WERI-Rb-1 (cell line): ENCODE data around the gene EHD3.

ENCODE experiments used
- DNase-seq: peaks from one replicate; pipeline ENCODE4 v3.0.0-alpha.2; 2020
- H3K27ac ChIP-seq: fragments of 250-450 bp; sonication (Bioruptor Pico); 2 replicates; pipeline ENCODE4 v1.5.1; 2020; ENCODE audit warnings: mild to moderate bottlenecking, moderate library complexity
- H3K27me3 ChIP-seq: fragments of 250-450 bp; sonication (Bioruptor Pico); 2 replicates; pipeline ENCODE4 v1.5.1; 2021; ENCODE audit warnings: mild to moderate bottlenecking, low read depth, moderate library complexity; ENCODE audit not compliant: insufficient read depth, severe bottlenecking
- H3K36me3 ChIP-seq: fragments of 250-450 bp; sonication (Bioruptor Pico); 2 replicates; pipeline ENCODE4 v1.5.1; 2020; ENCODE audit warnings: mild to moderate bottlenecking, moderate library complexity
- H3K4me3 ChIP-seq: 2 replicates; pipeline ENCODE4 v1.5.1; 2011; ENCODE audit warnings: low read depth, mild to moderate bottlenecking, control low read depth, low read length
- H3K9me3 ChIP-seq: fragments of 250-450 bp; sonication (Bioruptor Pico); 2 replicates; pipeline ENCODE4 v1.5.1; 2021; ENCODE audit warnings: mild to moderate bottlenecking, moderate library complexity; ENCODE audit not compliant: severe bottlenecking
- TF ChIP-seq, protein P1 (sequence below): IDR thresholded peaks from 2 replicates; pipeline ENCODE4 v1.5.1; 2011; ENCODE audit warnings: low read depth, mild to moderate bottlenecking, control low read depth, inconsistent platforms, low read length

The EHD3 gene

DNA sequence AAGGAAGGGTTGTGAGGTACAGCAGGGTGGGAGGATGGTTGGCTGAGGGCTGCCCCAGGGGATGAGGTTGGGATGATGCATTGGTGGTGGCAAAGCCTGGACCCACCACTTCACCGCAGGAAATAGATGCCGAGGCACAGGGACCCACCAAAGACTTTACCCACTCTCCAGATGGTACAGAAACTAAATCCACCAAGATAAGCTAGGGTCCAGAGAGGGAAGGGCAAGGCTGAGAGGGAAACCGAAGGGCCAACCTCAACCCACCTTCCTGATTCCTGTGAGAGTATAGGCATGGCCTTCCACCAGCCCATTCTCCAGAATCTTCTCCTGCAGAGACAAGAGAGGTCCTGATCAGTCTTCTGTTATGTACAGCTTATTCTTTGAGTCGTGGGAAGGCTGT lies 34.7 kb upstream of the EHD3 start:
- no peak overlapping the region for H3K4me3 ChIP-seq
- H3K36me3 ChIP-seq, result no peaks in the 10 kb centered on the region
- no peak for DNase-seq
- no peaks in the 10 kb centered on the region for H3K9me3 ChIP-seq
- H3K27ac ChIP-seq, result no peak overlapping the region
- TF ChIP-seq, protein P1, sequence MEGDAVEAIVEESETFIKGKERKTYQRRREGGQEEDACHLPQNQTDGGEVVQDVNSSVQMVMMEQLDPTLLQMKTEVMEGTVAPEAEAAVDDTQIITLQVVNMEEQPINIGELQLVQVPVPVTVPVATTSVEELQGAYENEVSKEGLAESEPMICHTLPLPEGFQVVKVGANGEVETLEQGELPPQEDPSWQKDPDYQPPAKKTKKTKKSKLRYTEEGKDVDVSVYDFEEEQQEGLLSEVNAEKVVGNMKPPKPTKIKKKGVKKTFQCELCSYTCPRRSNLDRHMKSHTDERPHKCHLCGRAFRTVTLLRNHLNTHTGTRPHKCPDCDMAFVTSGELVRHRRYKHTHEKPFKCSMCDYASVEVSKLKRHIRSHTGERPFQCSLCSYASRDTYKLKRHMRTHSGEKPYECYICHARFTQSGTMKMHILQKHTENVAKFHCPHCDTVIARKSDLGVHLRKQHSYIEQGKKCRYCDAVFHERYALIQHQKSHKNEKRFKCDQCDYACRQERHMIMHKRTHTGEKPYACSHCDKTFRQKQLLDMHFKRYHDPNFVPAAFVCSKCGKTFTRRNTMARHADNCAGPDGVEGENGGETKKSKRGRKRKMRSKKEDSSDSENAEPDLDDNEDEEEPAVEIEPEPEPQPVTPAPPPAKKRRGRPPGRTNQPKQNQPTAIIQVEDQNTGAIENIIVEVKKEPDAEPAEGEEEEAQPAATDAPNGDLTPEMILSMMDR, result no peak
- H3K27me3 ChIP-seq, result no peaks in the 10 kb centered on the region

DNA sequence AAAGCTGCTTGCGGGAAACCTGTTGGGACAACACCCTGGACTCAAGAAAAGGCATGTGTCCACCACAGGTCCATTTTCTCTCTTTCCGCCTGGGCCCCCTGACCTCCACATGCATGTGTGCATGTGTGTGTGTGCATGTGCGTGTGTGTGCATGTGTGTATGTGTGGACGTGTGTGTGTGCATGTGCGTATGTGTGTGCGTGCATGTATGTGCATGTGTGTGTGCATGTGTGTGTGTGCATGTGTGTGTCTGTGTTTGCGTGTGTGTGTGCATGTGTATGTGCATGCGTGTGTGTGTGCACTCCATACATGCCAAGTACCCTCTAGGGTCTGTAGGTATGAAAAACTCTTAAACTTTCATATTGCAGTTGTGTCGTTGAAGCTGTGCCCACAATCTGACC lies 33.0 kb upstream of the EHD3 start:
- Histone ChIP-seq H3K4me3 (no peak overlapping the region), H3K36me3 (no peaks in the 10 kb centered on the region), H3K9me3 (no peaks in the 10 kb centered on the region), H3K27me3 (no peaks in the 10 kb centered on the region), H3K27ac (no peak overlapping the region)
- TF ChIP-seq, protein P1, result no peak
- no peak for DNase-seq

DNA sequence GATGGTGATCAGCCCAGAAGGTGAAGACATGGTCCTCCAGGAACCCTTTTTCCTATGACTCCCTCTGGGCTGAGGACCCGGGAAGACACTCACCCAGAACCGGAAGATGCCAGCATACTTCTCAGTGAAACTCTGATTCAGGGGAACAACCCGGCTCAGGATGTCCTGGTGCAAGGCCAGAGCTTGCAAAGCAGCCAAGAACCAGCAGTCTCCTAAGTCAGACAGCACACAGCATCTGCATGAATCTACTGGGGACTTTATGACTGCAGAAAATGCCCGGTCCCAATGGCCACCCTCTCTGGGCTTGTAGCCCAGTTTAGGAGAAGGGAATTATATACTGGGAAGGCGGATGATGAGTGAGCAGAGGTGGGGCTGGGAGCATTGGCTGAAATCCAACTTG lies 31.9 kb upstream of the EHD3 start:
- no peak for DNase-seq
- Histone ChIP-seq H3K9me3 (no peaks in the 10 kb centered on the region), H3K4me3 (no peak overlapping the region), H3K27me3 (no peaks in the 10 kb centered on the region), H3K36me3 (no peaks in the 10 kb centered on the region), H3K27ac (no peak overlapping the region)
- TF ChIP-seq, protein P1, result no peak

DNA sequence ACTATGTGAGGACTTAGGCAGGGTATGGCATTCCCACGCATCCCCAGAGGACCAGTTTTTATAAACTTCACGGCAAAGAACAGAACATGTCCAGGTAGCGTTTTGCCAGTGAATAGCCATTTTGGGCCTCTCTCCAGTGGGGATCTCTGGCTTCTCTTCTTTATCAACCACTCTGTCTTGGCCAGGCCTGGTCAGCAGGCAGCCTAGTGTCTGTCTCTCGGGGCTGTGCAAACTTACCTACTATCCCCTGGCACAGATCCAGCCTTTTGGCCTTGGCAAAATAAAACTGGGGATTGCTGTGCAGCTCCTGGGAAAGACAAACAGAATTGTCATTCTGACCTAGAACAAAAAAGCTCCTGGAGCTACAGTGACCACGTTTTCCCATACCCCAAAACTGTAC lies 31.1 kb upstream of the EHD3 start:
- Histone ChIP-seq H3K4me3 (no peak overlapping the region), H3K27ac (no peak overlapping the region), H3K9me3 (no peaks in the 10 kb centered on the region), H3K36me3 (no peaks in the 10 kb centered on the region), H3K27me3 (no peaks in the 10 kb centered on the region)
- no peak for DNase-seq
- TF ChIP-seq, protein P1, result no peak

DNA sequence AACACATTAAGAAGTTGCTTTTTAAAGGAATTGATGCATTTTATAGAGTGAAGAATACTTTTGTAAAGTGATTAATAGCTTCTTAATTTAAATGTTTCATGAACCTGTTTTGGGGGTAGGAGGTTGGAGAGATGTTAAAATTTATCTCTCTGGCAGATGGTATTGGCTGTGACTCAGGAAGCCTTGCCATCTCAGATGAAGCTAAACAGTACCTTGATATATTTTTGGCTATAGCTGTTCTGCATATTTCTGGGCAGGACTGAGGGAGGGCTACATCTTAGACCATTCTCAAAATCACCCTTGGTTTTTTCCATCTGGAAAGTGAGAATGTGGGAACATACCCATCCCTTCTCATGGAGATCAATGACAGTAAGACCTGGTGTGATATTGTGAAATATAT lies 30.0 kb upstream of the EHD3 start:
- TF ChIP-seq, protein P1, result no peak
- DNase-seq, result no peak
- no peak overlapping the region for H3K4me3 ChIP-seq
- H3K9me3 ChIP-seq, result no peaks in the 10 kb centered on the region
- H3K36me3 ChIP-seq, result no peaks in the 10 kb centered on the region
- no peaks in the 10 kb centered on the region for H3K27me3 ChIP-seq
- H3K27ac ChIP-seq, result no peak overlapping the region

DNA sequence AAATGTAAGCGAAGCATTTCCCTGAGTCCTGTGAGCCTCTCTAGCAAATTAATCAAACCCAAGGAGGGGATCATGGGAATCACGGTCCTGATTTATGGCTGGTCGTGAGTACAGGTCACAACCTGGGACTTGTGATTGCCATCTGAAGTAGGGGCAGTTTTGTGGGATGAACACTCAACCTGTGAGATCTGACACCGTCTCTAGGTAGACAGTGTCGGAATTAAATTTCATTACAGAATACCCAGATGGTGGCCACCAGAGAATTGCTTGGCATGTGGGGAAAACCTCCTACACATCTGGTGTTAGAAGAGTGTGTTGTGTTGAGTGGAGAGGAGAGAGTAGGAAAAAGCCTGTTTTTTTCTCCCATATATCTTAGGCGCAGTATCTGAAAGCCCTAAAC lies 29.2 kb upstream of the EHD3 start:
- TF ChIP-seq, protein P1, result no peak
- no peaks in the 10 kb centered on the region for H3K36me3 ChIP-seq
- H3K4me3 ChIP-seq, result no peak overlapping the region
- H3K27me3 ChIP-seq, result no peaks in the 10 kb centered on the region
- DNase-seq, result no peak
- no peaks in the 10 kb centered on the region for H3K9me3 ChIP-seq
- no peak overlapping the region for H3K27ac ChIP-seq
